ENCODE measurements around the gene ERCC6L2.

- TF ChIP-seq U2AF1 (optimal IDR thresholded peaks at IDR 0.05; ENCODE audit: low read depth, low read length) (no peak), JUND (IDR thresholded peaks at IDR 0.05; ENCODE audit: borderline replicate concordance, low read depth, low read length) (no peak), JUND (tag; IDR thresholded peaks at IDR 0.05; ENCODE audit: borderline replicate concordance, low read depth, low read length) (no peak), POLR2A (conservative IDR thresholded peaks at IDR 0.05) (no peak), ARID1B (IDR thresholded peaks at IDR 0.05) (no peak)
Measured at GRCh38 chr9:95848764-95849163, 26.7 kb upstream of the ERCC6L2 start.

Measured in K562 (cell line).